ENCODE results near the gene UCP1.

UCP1 gene

GRCh38 chr4:140612357-140612756, 43.6 kb upstream of the UCP1 start:
- Histone ChIP-seq H3K27ac (replicated peaks) (no peak overlapping the region), H3K27me3 (ENCODE audit: insufficient read depth, poor library complexity, severe bottlenecking) (no peaks in the 10 kb centered on the region), H3K4me3 (replicated peaks; ENCODE audit: insufficient read depth, low read length) (no peak overlapping the region)
- DNase-seq (ENCODE audit: low read depth in 1 of 2, low spot score in 1 of 2), result no peak
- no peak for TF ChIP-seq GABPA (IDR thresholded peaks at IDR 0.05; ENCODE audit: low read depth)
- TF ChIP-seq REST (IDR thresholded peaks at IDR 0.05; ENCODE audit: insufficient replicate concordance, low read depth), result no peak
- no peak for TF ChIP-seq SPI1 (IDR thresholded peaks at IDR 0.05; ENCODE audit: borderline replicate concordance, low read depth)
- no peak for TF ChIP-seq POLR2AphosphoS5 (IDR thresholded peaks at IDR 0.05; ENCODE audit: low read depth)
- no peak for TF ChIP-seq CTCF (IDR thresholded peaks at IDR 0.05; ENCODE audit: insufficient read depth, low read length)

DNA sequence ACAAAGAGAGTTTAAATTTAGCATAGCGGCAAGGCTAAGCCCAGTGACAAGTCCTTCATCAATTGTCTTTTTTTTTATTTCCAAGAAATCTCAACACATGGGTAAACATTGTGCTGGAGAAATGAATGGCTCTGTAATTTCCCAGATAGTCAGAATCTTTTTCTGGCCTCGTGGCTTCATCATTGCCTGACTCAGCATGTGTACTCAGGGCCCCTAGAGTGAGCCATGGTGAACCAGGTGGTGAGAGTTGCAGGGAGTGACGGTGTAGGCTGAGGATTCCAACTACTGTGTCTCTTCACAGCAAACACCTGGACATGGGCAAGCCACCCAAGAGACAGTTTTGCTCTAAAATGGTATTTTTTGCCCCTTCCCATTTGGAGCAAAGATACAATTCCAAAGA, 43.1 kb upstream of the UCP1 start:
- H3K27me3 ChIP-seq (ENCODE audit: insufficient read depth, poor library complexity, severe bottlenecking), result no peaks in the 10 kb centered on the region
- TF ChIP-seq POLR2AphosphoS5 (IDR thresholded peaks at IDR 0.05; ENCODE audit: low read depth) (no peak), CTCF (IDR thresholded peaks at IDR 0.05; ENCODE audit: insufficient read depth, low read length) (no peak), GABPA (IDR thresholded peaks at IDR 0.05; ENCODE audit: low read depth) (no peak), SPI1 (IDR thresholded peaks at IDR 0.05; ENCODE audit: borderline replicate concordance, low read depth) (no peak), REST (IDR thresholded peaks at IDR 0.05; ENCODE audit: insufficient replicate concordance, low read depth) (no peak)

GRCh38 chr4:140609548-140610425, 41.0 kb upstream of the UCP1 start:
- no peak overlapping the region for H3K27ac ChIP-seq (replicated peaks)
- H3K4me3 ChIP-seq (replicated peaks; ENCODE audit: insufficient read depth, low read length), result no peak overlapping the region
- no peaks in the 10 kb centered on the region for H3K27me3 ChIP-seq (ENCODE audit: insufficient read depth, poor library complexity, severe bottlenecking)
- no peak for DNase-seq (ENCODE audit: low read depth in 1 of 2, low spot score in 1 of 2)
- TF ChIP-seq SPI1 (IDR thresholded peaks at IDR 0.05; ENCODE audit: borderline replicate concordance, low read depth) (no peak), CTCF (IDR thresholded peaks at IDR 0.05; ENCODE audit: insufficient read depth, low read length) (peak; percentile 1), REST (IDR thresholded peaks at IDR 0.05; ENCODE audit: insufficient replicate concordance, low read depth) (no peak), POLR2AphosphoS5 (IDR thresholded peaks at IDR 0.05; ENCODE audit: low read depth) (no peak), GABPA (IDR thresholded peaks at IDR 0.05; ENCODE audit: low read depth) (no peak)

More for the DNA sequence above, 43.1 kb upstream of the UCP1 start:
- Histone ChIP-seq H3K27ac (replicated peaks) (no peak overlapping the region), H3K4me3 (replicated peaks; ENCODE audit: insufficient read depth, low read length) (no peak overlapping the region)
- DNase-seq (ENCODE audit: low read depth in 1 of 2, low spot score in 1 of 2), result no peak

Data from HL-60 (cell line).